SK-N-SH treated with all-trans-retinoic acid at 6 μM for 48 hours (cell line): ENCODE results near the gene NSD2.

ENCODE experiments used
- ATAC-seq: fragments of 200-7000 bp; cut with Tn5 transposase; 3 replicates; pipeline ENCODE4 v1.9.1; 2020; ENCODE audit warnings: mild to moderate bottlenecking, moderate library complexity
- ARNTL ChIP-seq: fragments of 450-650 bp; formaldehyde crosslinking; IDR thresholded peaks from 2 replicates; pipeline ENCODE4 v1.5.0; 2020; ENCODE audit warnings: low read depth, mild to moderate bottlenecking, moderate library complexity, borderline replicate concordance
- BACH2 ChIP-seq: fragments of 250-450 bp; sonication (Bioruptor Pico); IDR thresholded peaks from 2 replicates; pipeline ENCODE4 v1.9.0; 2021; ENCODE audit warnings: mild to moderate bottlenecking, borderline replicate concordance
- CREB5 ChIP-seq: fragments of 250-450 bp; sonication (Bioruptor Pico); IDR thresholded peaks from 2 replicates; pipeline ENCODE4 v1.5.1; 2020; ENCODE audit warnings: low read depth, mild to moderate bottlenecking, moderate library complexity
- CSDC2 ChIP-seq: fragments of 250-450 bp; sonication (Bioruptor Pico); IDR thresholded peaks from 2 replicates; pipeline ENCODE4 v1.5.0; 2020; ENCODE audit warnings: mild to moderate bottlenecking, moderate library complexity
- ESRRG ChIP-seq: fragments of 250-450 bp; sonication (Bioruptor Pico); IDR thresholded peaks from 2 replicates; pipeline ENCODE4 v1.6.1; 2021; ENCODE audit warnings: mild to moderate bottlenecking
- GLIS3 ChIP-seq: fragments of 250-450 bp; sonication (Bioruptor Pico); IDR thresholded peaks from 2 replicates; pipeline ENCODE4 v1.5.0; 2020; ENCODE audit warnings: mild to moderate bottlenecking, moderate library complexity
- OSR1 ChIP-seq: fragments of 250-450 bp; sonication (Bioruptor Pico); IDR thresholded peaks from 2 replicates; pipeline ENCODE4 v1.8.0; 2022; ENCODE audit warnings: moderate library complexity, mild to moderate bottlenecking, inconsistent platforms
- PATZ1 ChIP-seq: fragments of 250-450 bp; sonication (Bioruptor Pico); IDR thresholded peaks from 2 replicates; pipeline ENCODE4 v1.8.0; 2020; ENCODE audit warnings: mild to moderate bottlenecking, moderate library complexity, borderline replicate concordance
- PPARA ChIP-seq: fragments of 250-450 bp; sonication (Bioruptor Pico); IDR thresholded peaks from 2 replicates; pipeline ENCODE4 v1.5.0; 2020; ENCODE audit warnings: mild to moderate bottlenecking, borderline replicate concordance
- RARB ChIP-seq: fragments of 250-450 bp; sonication (Bioruptor Pico); IDR thresholded peaks from 2 replicates; pipeline ENCODE4 v1.8.0; 2021; ENCODE audit warnings: mild to moderate bottlenecking, moderate library complexity
- SNAI2 ChIP-seq: fragments of 250-450 bp; sonication (Bioruptor Pico); IDR thresholded peaks from 2 replicates; pipeline ENCODE4 v1.5.0; 2020; ENCODE audit warnings: mild to moderate bottlenecking, moderate library complexity
- TCF4 ChIP-seq: fragments of 250-450 bp; sonication (Bioruptor Pico); IDR thresholded peaks from 2 replicates; pipeline ENCODE4 v1.8.0; 2021; ENCODE audit warnings: mild to moderate bottlenecking, moderate library complexity, borderline replicate concordance
- TOX ChIP-seq: fragments of 250-450 bp; sonication (Bioruptor Pico); IDR thresholded peaks from 2 replicates; pipeline ENCODE4 v1.8.0; 2021; ENCODE audit warnings: mild to moderate bottlenecking, moderate library complexity, borderline replicate concordance
- TSHZ2 ChIP-seq: fragments of 250-450 bp; sonication (Bioruptor Pico); IDR thresholded peaks from 2 replicates; pipeline ENCODE4 v1.5.0; 2020; ENCODE audit warnings: mild to moderate bottlenecking, moderate library complexity
- ZC3H10 ChIP-seq: fragments of 250-450 bp; sonication (Bioruptor Pico); IDR thresholded peaks from 2 replicates; pipeline ENCODE4 v1.5.1; 2021; ENCODE audit warnings: mild to moderate bottlenecking, moderate library complexity
- ZFP3 ChIP-seq: fragments of 250-450 bp; sonication (Bioruptor Pico); IDR thresholded peaks from 2 replicates; pipeline ENCODE4 v1.5.0; 2020; ENCODE audit warnings: mild to moderate bottlenecking, moderate library complexity
- ZFP30 ChIP-seq: fragments of 450-650 bp; formaldehyde crosslinking; IDR thresholded peaks from 2 replicates; pipeline ENCODE4 v1.5.0; 2022; ENCODE audit warnings: mild to moderate bottlenecking, moderate library complexity
- ZNF565 ChIP-seq: fragments of 450-650 bp; formaldehyde crosslinking; conservative IDR thresholded peaks from 2 replicates; pipeline ENCODE4 v1.5.0; 2020; ENCODE audit warnings: low read depth, mild to moderate bottlenecking, moderate library complexity
- ZNF70 ChIP-seq: fragments of 450-650 bp; formaldehyde crosslinking; IDR thresholded peaks from 2 replicates; pipeline ENCODE4 v1.5.0; 2020; ENCODE audit warnings: mild to moderate bottlenecking, moderate library complexity
- ZNF8 ChIP-seq: fragments of 450-650 bp; formaldehyde crosslinking; IDR thresholded peaks from 2 replicates; pipeline ENCODE4 v1.5.0; 2020; ENCODE audit warnings: mild to moderate bottlenecking, moderate library complexity

NSD2 gene

GRCh38 chr4:1922821-1923220 is 51.6 kb downstream of the NSD2 start:
- ATAC-seq, result no peak
- TF ChIP-seq PATZ1 (no peak), TOX (no peak), ZNF70 (CRISPR knock-in tag) (no peak), ARNTL (no peak), ZNF8 (CRISPR knock-in tag) (no peak), ZC3H10 (CRISPR knock-in tag) (no peak), ZFP3 (CRISPR knock-in tag) (no peak), SNAI2 (no peak), TSHZ2 (CRISPR knock-in tag) (no peak), BACH2 (CRISPR knock-in tag) (no peak), OSR1 (CRISPR knock-in tag) (no peak), PPARA (no peak), CREB5 (CRISPR knock-in tag) (no peak)

- peak; percentile 38; the same call in 1 of the 3 replicates for ATAC-seq
- TF ChIP-seq ZC3H10 (CRISPR knock-in tag) (no peak), ESRRG (CRISPR knock-in tag) (no peak), RARB (CRISPR knock-in tag) (no peak), ZFP30 (CRISPR knock-in tag) (no peak), BACH2 (CRISPR knock-in tag) (no peak), CSDC2 (CRISPR knock-in tag) (no peak), TCF4 (no peak)
- TF ChIP-seq, all 23 proteins: peak for 0
Measured at GRCh38 chr4:1927675-1928074, 56.5 kb downstream of the NSD2 start.

GRCh38 chr4:1928356-1929239 is 57.4 kb downstream of the NSD2 start:
- TF ChIP-seq TCF4, result no peak
- TF ChIP-seq TSHZ2 (CRISPR knock-in tag), result no peak
- TF ChIP-seq ZC3H10 (CRISPR knock-in tag), result no peak
- no peak for TF ChIP-seq OSR1 (CRISPR knock-in tag)
- no peak for TF ChIP-seq RARB (CRISPR knock-in tag)
- TF ChIP-seq PATZ1, result no peak
- no peak for TF ChIP-seq ARNTL
- TF ChIP-seq BACH2 (CRISPR knock-in tag), result no peak
- no peak for TF ChIP-seq ZNF565
- TF ChIP-seq GLIS3 (CRISPR knock-in tag), result no peak
- TF ChIP-seq ZNF8 (CRISPR knock-in tag), result no peak
- no peak for TF ChIP-seq ZNF70 (CRISPR knock-in tag)
- no peak for TF ChIP-seq SNAI2
- TF ChIP-seq TOX, result no peak
- TF ChIP-seq ZFP30 (CRISPR knock-in tag), result no peak
- TF ChIP-seq, all 23 proteins: peak for 0
- no peak for ATAC-seq
